Mesothelial cell of epicardium (in vitro differentiated cells): ENCODE data around the gene PSTPIP2. TPM values are rescaled to one million over a fixed set of nuclear protein-coding genes. Genes with fewer than 3 reads are reported as not detected.
"Not testable (repeated sequence)": the region's sequence is repeated elsewhere in the genome, so short reads cannot be mapped to it uniquely, and the experiment has no call there.

Experiments used
- DNase-seq, 2 experiments: peaks; one replicate each; pipeline ENCODE4 v3.0.0; 2021; ENCODE audit warnings: low spot score in 2 of 2; ENCODE audit not compliant: unreplicated experiment in 2 of 2
- H3K27ac Mint-ChIP-seq: 2 replicates; pipeline ENCODE4 v1.8.0; 2021; ENCODE audit warnings: mixed read lengths
- H3K27me3 Mint-ChIP-seq: 2 replicates; pipeline ENCODE4 v1.8.0; 2021; ENCODE audit warnings: low read depth, mixed read lengths
- H3K36me3 Mint-ChIP-seq: 2 replicates; pipeline ENCODE4 v1.8.0; 2021; ENCODE audit warnings: mixed read lengths
- H3K4me1 Mint-ChIP-seq: 2 replicates; pipeline ENCODE4 v1.8.0; 2021; ENCODE audit warnings: mixed read lengths
- H3K4me3 Mint-ChIP-seq: 2 replicates; pipeline ENCODE4 v1.8.0; 2021; ENCODE audit warnings: mild to moderate bottlenecking, moderate library complexity, mixed read lengths
- H3K9me3 Mint-ChIP-seq: 2 replicates; pipeline ENCODE4 v1.8.0; 2021; ENCODE audit warnings: mixed read lengths
- total RNA-seq: library from RNA; stranded (reverse); gene quantifications from 3 replicates; pipeline ENCODE4 v1.2.1, GENCODE V29; 2021
- TF ChIP-seq, protein P1 (sequence below): fragments of 200-600 bp; sonication (generic); IDR thresholded peaks from one replicate; pipeline ENCODE4 v1.5.0; 2021; ENCODE audit warnings: antibody characterized with exemption; ENCODE audit not compliant: unreplicated experiment

Gene PSTPIP2
- total RNA-seq, 1 donor from 2014 or later = 10.6 TPM

DNA sequence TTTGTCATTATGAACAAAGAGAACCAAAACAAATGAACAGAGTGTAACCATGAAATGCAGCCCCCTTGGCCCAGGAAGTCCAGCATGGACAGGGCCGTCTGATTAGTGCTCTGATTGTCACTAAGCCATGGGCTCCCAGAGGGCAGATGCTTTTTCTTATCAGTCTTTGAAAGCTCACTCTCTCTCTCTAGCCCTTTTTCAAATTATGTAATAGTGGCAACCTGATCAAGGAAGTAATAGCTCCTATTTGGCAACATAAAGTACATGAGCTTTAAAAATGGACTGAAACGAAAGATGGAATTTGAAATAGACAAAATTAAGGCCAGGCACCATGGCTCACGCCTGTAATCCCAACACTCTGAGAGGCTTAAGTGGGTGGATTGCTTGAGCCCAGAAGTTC lies 72.5 kb downstream of the PSTPIP2 start:
- H3K27me3 Mint-ChIP-seq = no peaks in the 10 kb centered on the region
- TF ChIP-seq, protein P1, sequence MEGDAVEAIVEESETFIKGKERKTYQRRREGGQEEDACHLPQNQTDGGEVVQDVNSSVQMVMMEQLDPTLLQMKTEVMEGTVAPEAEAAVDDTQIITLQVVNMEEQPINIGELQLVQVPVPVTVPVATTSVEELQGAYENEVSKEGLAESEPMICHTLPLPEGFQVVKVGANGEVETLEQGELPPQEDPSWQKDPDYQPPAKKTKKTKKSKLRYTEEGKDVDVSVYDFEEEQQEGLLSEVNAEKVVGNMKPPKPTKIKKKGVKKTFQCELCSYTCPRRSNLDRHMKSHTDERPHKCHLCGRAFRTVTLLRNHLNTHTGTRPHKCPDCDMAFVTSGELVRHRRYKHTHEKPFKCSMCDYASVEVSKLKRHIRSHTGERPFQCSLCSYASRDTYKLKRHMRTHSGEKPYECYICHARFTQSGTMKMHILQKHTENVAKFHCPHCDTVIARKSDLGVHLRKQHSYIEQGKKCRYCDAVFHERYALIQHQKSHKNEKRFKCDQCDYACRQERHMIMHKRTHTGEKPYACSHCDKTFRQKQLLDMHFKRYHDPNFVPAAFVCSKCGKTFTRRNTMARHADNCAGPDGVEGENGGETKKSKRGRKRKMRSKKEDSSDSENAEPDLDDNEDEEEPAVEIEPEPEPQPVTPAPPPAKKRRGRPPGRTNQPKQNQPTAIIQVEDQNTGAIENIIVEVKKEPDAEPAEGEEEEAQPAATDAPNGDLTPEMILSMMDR = no peak
- no peak for DNase-seq
- peaks cover 22% of the 10 kb centered on the region for H3K36me3 Mint-ChIP-seq
- peaks cover 19% of the 10 kb centered on the region for H3K9me3 Mint-ChIP-seq
- no peak overlapping the region for H3K4me3 Mint-ChIP-seq
- H3K27ac Mint-ChIP-seq = no peak overlapping the region
- no peaks in the 10 kb centered on the region for H3K4me1 Mint-ChIP-seq

DNA sequence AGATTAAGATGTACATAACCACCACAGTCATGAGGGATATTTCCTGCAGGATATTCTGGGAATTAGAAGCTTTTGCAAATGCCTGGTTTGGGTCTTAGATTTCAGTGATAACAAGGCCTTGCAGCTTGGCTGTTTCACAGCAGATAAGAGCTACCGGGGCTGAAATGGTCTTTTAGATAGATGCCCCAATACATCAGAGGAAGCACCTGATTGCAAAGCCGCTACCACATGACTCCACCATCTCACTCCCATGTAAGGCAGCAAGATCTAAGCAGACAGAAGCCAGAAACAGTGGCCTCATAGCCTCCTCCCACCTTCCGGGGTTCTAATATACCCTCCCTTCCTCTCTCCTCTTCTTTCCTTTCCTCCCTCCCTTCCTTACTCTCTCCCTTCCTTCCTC lies 73.8 kb downstream of the PSTPIP2 start:
- Mint-ChIP-seq H3K27ac (no peak overlapping the region), H3K36me3 (peaks cover 18% of the 10 kb centered on the region), H3K4me1 (no peaks in the 10 kb centered on the region), H3K27me3 (no peaks in the 10 kb centered on the region), H3K9me3 (peaks cover 19% of the 10 kb centered on the region), H3K4me3 (no peak overlapping the region)
- DNase-seq = no peak
- TF ChIP-seq, protein P1 = no peak

DNA sequence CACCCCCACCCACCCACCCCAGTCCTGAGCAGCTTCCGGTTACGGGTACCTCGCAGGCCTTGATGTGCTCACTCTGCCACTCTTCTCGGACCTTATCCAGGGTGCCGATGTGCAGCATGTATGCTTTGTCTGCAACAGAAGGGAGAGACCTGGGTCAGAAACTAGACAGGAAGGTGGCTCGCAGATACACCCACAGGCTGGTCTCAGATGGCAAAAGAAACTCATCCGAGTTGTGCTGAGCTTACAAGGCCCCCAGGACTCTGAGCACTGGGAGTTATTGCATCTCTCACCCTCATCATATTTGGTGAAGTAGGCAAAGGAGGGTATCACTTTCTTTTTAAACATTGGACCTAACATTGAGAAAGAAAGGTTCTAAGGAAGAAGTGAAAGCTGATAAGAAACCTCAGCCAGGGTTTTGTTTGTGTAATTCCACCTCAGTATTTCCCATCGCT lies 74.3 kb downstream of the PSTPIP2 start:
- Mint-ChIP-seq H3K4me1 (no peaks in the 10 kb centered on the region), H3K9me3 (peaks cover 15% of the 10 kb centered on the region), H3K4me3 (no peak overlapping the region), H3K27ac (no peak overlapping the region), H3K27me3 (no peaks in the 10 kb centered on the region), H3K36me3 (peaks cover 15% of the 10 kb centered on the region)
- TF ChIP-seq, protein P1 = no peak
- no peak for DNase-seq

DNA sequence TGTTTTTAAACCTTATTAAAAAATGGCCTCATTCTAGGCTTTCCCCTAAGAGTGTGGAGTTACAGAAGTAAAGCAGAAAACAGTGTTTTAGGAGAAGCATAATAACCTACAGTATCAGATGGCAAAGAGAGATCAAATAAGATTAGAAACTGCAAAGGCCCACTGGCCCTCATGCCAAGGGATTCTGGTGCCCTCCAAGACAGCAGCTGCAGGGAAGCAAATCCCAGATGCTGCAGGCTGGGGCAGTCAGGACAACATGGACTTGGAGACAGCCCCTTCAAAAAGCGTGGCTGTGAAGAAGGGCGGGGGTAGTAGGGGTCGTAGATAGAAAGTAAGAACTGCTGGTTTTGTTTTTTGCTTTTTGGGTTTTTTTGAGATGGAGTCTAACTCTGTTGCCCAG lies 76.6 kb downstream of the PSTPIP2 start:
- Mint-ChIP-seq H3K4me3 (no peak overlapping the region), H3K36me3 (peaks cover 6% of the 10 kb centered on the region), H3K4me1 (no peaks in the 10 kb centered on the region), H3K27me3 (no peaks in the 10 kb centered on the region), H3K27ac (no peak overlapping the region), H3K9me3 (no peaks in the 10 kb centered on the region)
- TF ChIP-seq, protein P1 = no peak
- DNase-seq = no peak

DNA sequence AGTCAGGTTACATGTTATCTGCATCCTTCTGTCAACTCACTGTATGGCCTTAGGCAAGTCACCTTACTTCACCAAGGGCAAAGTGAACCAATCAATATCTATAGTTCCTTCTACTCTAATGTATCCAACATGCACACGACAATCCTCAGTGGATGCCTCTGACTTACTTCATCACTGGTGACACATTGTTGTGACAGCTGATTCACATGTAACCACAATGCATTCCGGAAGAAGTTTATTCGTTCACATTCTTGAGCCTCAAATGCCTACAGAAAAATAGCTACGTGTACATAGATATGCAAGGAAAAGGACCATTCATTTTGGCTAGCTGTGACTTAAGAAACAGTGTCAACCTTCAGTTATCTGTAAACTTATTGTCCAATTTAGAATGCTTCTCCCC lies 78.6 kb downstream of the PSTPIP2 start:
- no peak overlapping the region for H3K4me3 Mint-ChIP-seq
- no peak overlapping the region for H3K27ac Mint-ChIP-seq
- H3K9me3 Mint-ChIP-seq = no peaks in the 10 kb centered on the region
- no peaks in the 10 kb centered on the region for H3K4me1 Mint-ChIP-seq
- no peaks in the 10 kb centered on the region for H3K27me3 Mint-ChIP-seq
- H3K36me3 Mint-ChIP-seq = peaks cover 19% of the 10 kb centered on the region
- TF ChIP-seq, protein P1 = no peak
- DNase-seq = no peak

DNA sequence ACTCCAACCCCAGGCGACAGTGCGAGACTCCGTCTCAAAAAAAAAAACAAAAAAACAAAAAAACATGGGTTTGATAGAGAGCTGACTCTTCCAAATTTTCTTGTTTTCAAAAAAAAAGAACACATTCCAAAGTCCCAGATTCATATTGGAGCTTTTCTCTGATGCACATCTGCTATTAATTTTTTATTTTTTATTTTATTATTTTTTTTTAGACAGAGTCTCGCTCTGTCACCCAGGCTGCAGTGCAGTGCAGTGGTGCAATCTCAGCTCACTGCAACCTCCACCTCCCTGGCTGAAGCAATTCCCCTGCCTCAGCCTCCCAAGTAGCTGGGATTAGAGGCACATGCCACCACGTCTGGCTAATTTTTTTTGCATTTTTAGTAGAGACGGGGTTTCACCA lies 79.5 kb downstream of the PSTPIP2 start:
- H3K9me3 Mint-ChIP-seq, DNase-seq, H3K4me1 Mint-ChIP-seq, H3K4me3 Mint-ChIP-seq, H3K27me3 Mint-ChIP-seq, H3K27ac Mint-ChIP-seq: not testable (repeated sequence)
- H3K36me3 Mint-ChIP-seq = peaks cover 23% of the 10 kb centered on the region
